ENCODE data around the gene ZNF593OS. TPM values are rescaled to one million over a fixed set of nuclear protein-coding genes. Genes with fewer than 3 reads are reported as not detected.

Gene ZNF593OS
- total RNA-seq, 2 experiments from 2014 or later: not detected

GRCh38 chr1:26164861-26165842 lies 6.5 kb downstream of the ZNF593OS start:
- TF ChIP-seq CTCF (IDR thresholded peaks at IDR 0.05): no peak
- peaks cover 16% of the 10 kb centered on the region for H3K27me3 Mint-ChIP-seq
- CTCF ChIA-PET: interaction anchor here (0.7 to 1.6 kb wide), 7 partner anchors 20 to 194 kb away, joined by 3 to 7 read pairs (median 4); partner anchors contain the start of gene CEP85

GRCh38 chr1:26164036-26164860 lies 7.4 kb downstream of the ZNF593OS start:
- ChIA-PET CTCF (interaction anchor here (0.7 to 1.6 kb wide), 12 partner anchors 13 to 158 kb away, joined by 3 to 7 read pairs (median 4); partner anchors contain the start of gene CEP85), POLR2A (interaction anchor here (0.6 kb wide), 1 partner anchor 68 kb away, joined by 3 read pairs; no protein-coding TSS in a partner anchor)
- peak; percentile 88 for TF ChIP-seq CTCF (IDR thresholded peaks at IDR 0.05)
- H3K36me3 Mint-ChIP-seq (ENCODE audit: low read depth): no peaks in the 10 kb centered on the region
- H3K27ac Mint-ChIP-seq: no peak overlapping the region
- peak; percentile 70 for ATAC-seq
- H3K4me1 Mint-ChIP-seq (ENCODE audit: low read depth): peaks cover 7% of the 10 kb centered on the region
- intact Hi-C loops (cut with micrococcal nuclease): loop anchor here (5.0 kb wide), 1 partner anchor 68 kb away; the partner anchor contains the start of gene CEP85
- peaks cover 21% of the 10 kb centered on the region for H3K27me3 Mint-ChIP-seq
- DNase-seq: peak; percentile 49
- H3K9me3 Mint-ChIP-seq: no peaks in the 10 kb centered on the region
- peak overlapping the region; percentile 4 for H3K4me3 Mint-ChIP-seq

More at GRCh38 chr1:26164861-26165842, 6.5 kb downstream of the ZNF593OS start:
- Mint-ChIP-seq H3K4me3 (peak overlapping the region; percentile 4), H3K9me3 (no peaks in the 10 kb centered on the region), H3K4me1 (ENCODE audit: low read depth) (peaks cover 7% of the 10 kb centered on the region), H3K27ac (no peak overlapping the region), H3K36me3 (ENCODE audit: low read depth) (peaks cover under 1% of the 10 kb centered on the region)
- DNase-seq (no peak), ATAC-seq (no peak)
- POLR2A ChIA-PET: interaction anchor here (0.6 to 1.3 kb wide), 3 partner anchors 8 to 311 kb away, joined by 3 read pairs; no protein-coding TSS in a partner anchor
- intact Hi-C loops (cut with micrococcal nuclease): loop anchor here (5.0 kb wide), 1 partner anchor 67 kb away; the partner anchor contains the start of gene CEP85

GRCh38 chr1:26163684-26164035 lies 8.0 kb downstream of the ZNF593OS start:
- no peak overlapping the region for H3K4me3 Mint-ChIP-seq
- POLR2A ChIA-PET: interaction anchor here (0.6 kb wide), 1 partner anchor 69 kb away, joined by 3 read pairs; no protein-coding TSS in a partner anchor
- DNase-seq (no peak), ATAC-seq (no peak)
- no peak for TF ChIP-seq CTCF (IDR thresholded peaks at IDR 0.05)
- intact Hi-C loops (cut with micrococcal nuclease): loop anchor here (5.0 kb wide), 1 partner anchor 69 kb away; the partner anchor contains the start of gene CEP85
- H3K27me3 Mint-ChIP-seq: peaks cover 21% of the 10 kb centered on the region
- H3K36me3 Mint-ChIP-seq (ENCODE audit: low read depth): no peaks in the 10 kb centered on the region
- H3K27ac Mint-ChIP-seq: no peak overlapping the region
- peaks cover 7% of the 10 kb centered on the region for H3K4me1 Mint-ChIP-seq (ENCODE audit: low read depth)
- no peaks in the 10 kb centered on the region for H3K9me3 Mint-ChIP-seq
- CTCF ChIA-PET: interaction anchor here (0.6 to 1.5 kb wide), 8 partner anchors 13 to 380 kb away, joined by 3 to 6 read pairs (median 3); no protein-coding TSS in a partner anchor

- H3K27me3 Mint-ChIP-seq: peaks cover 25% of the 10 kb centered on the region
- peaks cover 7% of the 10 kb centered on the region for H3K4me1 Mint-ChIP-seq (ENCODE audit: low read depth)
- H3K27ac Mint-ChIP-seq: no peak overlapping the region
- TF ChIP-seq CTCF (IDR thresholded peaks at IDR 0.05): no peak
- ATAC-seq: no peak
- intact Hi-C loops (cut with micrococcal nuclease): loop anchor here (5.0 kb wide), 1 partner anchor 70 kb away; the partner anchor contains the start of gene CEP85
- POLR2A ChIA-PET: no interaction called here
- no peak for DNase-seq
- H3K36me3 Mint-ChIP-seq (ENCODE audit: low read depth): no peaks in the 10 kb centered on the region
- peak overlapping the region; percentile 61 for H3K4me3 Mint-ChIP-seq
- H3K9me3 Mint-ChIP-seq: no peaks in the 10 kb centered on the region
- CTCF ChIA-PET: interaction anchor here (1.0 to 1.6 kb wide), 5 partner anchors 12 to 72 kb away, joined by 3 to 6 read pairs (median 3); partner anchors contain the start of gene CEP85
Observed at GRCh38 chr1:26162220-26162709, 9.4 kb downstream of the ZNF593OS start.
